HEK293T (cell line): ENCODE results near the gene HPCAL1.

Experiments
- BHLHE40 ChIP-seq: fragments of 450-650 bp; IDR thresholded peaks from 2 replicates; pipeline ENCODE4 v1.6.1; 2016; ENCODE audit warnings: mild to moderate bottlenecking, moderate library complexity, borderline replicate concordance
- CTBP1 ChIP-seq: fragments of 450-650 bp; IDR thresholded peaks from 2 replicates; pipeline ENCODE4 v1.6.1; 2016; ENCODE audit warnings: borderline replicate concordance
- FOXA1 ChIP-seq: fragments of 450-650 bp; IDR thresholded peaks from 2 replicates; pipeline ENCODE4 v1.6.1; 2016; ENCODE audit warnings: mild to moderate bottlenecking
- FOXK2 ChIP-seq: fragments of 450-650 bp; IDR thresholded peaks from 2 replicates; pipeline ENCODE4 v1.6.1; 2016; ENCODE audit warnings: mild to moderate bottlenecking
- FOXM1 ChIP-seq: fragments of 450-650 bp; IDR thresholded peaks from 2 replicates; pipeline ENCODE4 v1.6.1; 2017; ENCODE audit warnings: mild to moderate bottlenecking, borderline replicate concordance
- LEF1 ChIP-seq: fragments of 450-650 bp; IDR thresholded peaks from 2 replicates; pipeline ENCODE4 v1.6.1; 2017; ENCODE audit warnings: mild to moderate bottlenecking, borderline replicate concordance
- SP1 ChIP-seq: fragments of 450-650 bp; IDR thresholded peaks from 2 replicates; pipeline ENCODE4 v1.6.1; 2017
- SUZ12 ChIP-seq: fragments of 450-650 bp; IDR thresholded peaks from 2 replicates; pipeline ENCODE4 v1.6.1; 2016; ENCODE audit warnings: mild to moderate bottlenecking
- TARDBP ChIP-seq: fragments of 450-650 bp; IDR thresholded peaks from 2 replicates; pipeline ENCODE4 v1.6.1; 2016
- TF ChIP-seq, protein P1 (sequence below): fragments of 450-650 bp; IDR thresholded peaks from 2 replicates; pipeline ENCODE4 v1.6.1; 2016

DNA sequence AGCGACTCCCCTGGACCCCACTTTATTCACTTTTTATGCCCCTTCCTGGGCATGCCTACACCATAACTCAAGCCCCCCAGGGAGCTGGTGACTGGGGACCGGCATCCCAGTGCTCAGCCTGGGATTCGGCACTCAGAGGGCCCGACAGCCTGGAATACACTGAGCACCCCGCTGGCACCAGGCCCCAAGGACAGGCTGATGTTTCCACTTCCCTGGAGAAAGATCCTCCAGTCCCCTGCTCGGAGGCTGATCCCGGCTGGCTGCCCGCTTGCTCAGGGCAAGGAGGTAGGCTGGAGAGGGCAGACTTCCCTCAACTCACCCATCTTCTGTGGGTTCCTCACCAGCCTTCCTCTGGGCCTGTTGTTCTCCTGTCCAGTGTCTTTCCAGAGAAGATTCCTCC lies 108.9 kb downstream of the HPCAL1 start:
- TF ChIP-seq FOXA1: no peak
- TF ChIP-seq SUZ12: no peak
- TF ChIP-seq TARDBP: no peak
- no peak for TF ChIP-seq FOXM1
- TF ChIP-seq SP1: no peak
- TF ChIP-seq LEF1: no peak
- no peak for TF ChIP-seq BHLHE40
- no peak for TF ChIP-seq CTBP1
- TF ChIP-seq FOXK2: no peak
- TF ChIP-seq, protein P1, sequence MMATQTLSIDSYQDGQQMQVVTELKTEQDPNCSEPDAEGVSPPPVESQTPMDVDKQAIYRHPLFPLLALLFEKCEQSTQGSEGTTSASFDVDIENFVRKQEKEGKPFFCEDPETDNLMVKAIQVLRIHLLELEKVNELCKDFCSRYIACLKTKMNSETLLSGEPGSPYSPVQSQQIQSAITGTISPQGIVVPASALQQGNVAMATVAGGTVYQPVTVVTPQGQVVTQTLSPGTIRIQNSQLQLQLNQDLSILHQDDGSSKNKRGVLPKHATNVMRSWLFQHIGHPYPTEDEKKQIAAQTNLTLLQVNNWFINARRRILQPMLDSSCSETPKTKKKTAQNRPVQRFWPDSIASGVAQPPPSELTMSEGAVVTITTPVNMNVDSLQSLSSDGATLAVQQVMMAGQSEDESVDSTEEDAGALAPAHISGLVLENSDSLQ: no peak
